GM21528 (cell line): ENCODE results near the gene SEPTIN3.
"Not testable (repeated sequence)": the region's sequence is repeated elsewhere in the genome, so short reads cannot be mapped to it uniquely, and the experiment has no call there.

Experiments used
- ATAC-seq: cut with Tn5 transposase; IDR thresholded peaks from one replicate; pipeline ENCODE4 v1.9.1; 2021; ENCODE audit warnings: mild to moderate bottlenecking, moderate library complexity; ENCODE audit not compliant: unreplicated experiment, low FRiP score

SEPTIN3 gene

GRCh38 chr22:41939981-41940831 lies 29.0 kb upstream of the SEPTIN3 start:
- ATAC-seq: peak; percentile 47

- ATAC-seq: no peak
Measured at GRCh38 chr22:41940832-41941765, 28.1 kb upstream of the SEPTIN3 start.

GRCh38 chr22:41943661-41944209 lies 25.5 kb upstream of the SEPTIN3 start:
- no peak for ATAC-seq

DNA sequence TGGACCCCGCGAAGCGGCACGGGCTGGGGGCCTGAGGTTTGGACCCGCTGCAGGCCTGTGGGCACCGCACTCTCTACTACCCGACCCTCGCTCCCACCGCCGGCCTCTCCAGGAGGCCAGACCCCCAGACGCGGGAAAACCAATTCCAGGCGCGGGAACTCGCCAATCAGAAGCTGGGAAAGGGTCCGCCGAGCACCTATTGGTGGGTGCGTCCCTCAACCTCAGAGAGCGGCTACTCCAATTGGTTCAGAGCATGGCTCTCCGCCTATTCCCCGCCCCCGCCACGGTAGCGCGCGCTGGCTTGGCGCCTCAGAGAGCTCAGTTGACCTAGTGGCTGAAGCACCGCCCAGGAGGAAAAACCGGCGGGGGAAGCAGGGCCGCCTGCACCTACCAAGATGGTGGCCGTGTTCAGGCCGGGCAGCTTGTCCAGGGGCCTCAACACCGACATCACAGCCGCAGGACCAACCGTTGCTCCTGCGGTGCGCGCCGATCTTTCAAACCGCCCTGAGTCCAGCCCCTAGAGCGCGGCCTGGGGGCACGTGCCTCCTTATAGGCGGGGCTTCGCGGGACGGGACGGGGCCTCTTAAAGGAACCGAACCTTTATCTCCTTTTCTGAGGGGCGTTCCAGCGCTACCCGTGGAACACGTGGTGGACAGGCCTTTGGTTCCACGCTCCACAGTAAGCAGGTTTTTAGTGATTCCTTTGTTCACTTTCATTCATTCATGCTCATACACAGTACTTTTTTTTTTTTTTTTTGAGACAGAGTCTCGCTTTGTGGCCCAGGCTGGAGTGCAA lies 22.4 kb upstream of the SEPTIN3 start, which contains the start of gene CENPM:
CENPM (minus strand) TSS at position 524 of the 795 bp plus-strand sequence; CDS start at position 448, 76 bp downstream.
- ATAC-seq: peak; percentile 69

DNA sequence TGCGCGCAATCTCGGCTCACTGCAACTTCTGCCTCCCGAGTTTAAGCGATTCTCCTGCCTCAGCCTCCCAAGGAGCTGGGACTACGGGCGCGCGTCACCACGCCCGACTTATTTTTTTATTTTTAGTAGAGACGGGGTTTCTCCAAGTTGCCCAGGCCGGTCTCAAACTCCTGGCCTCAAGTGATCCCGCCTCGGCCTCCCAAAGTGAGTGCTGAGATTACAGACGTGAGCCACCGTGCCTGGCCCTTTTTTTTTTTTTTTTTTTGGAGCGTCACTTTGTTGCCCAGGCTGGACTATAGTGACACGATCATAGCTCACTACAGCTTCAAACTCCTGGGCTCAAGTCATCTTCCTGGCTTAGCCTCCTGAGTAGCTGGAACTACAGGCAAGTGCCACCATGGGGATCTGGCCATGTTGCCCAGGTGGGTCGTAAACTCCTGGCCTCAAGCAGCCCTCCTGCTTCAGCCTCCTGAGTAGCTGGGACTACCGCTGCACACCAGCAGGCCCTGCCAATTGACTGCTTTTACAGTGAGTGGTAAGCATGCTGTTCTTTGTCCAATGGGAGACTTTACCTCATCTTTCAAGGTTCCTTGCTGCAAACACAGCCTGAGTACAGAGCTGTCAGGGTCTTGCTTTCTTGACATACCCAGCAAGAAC lies 21.7 kb upstream of the SEPTIN3 start:
- no peak for ATAC-seq

- ATAC-seq: no peak
Measured at GRCh38 chr22:41948142-41948541, 21.1 kb upstream of the SEPTIN3 start.

- ATAC-seq: not testable (repeated sequence)
Measured at GRCh38 chr22:41948928-41949296, 20.3 kb upstream of the SEPTIN3 start.

DNA sequence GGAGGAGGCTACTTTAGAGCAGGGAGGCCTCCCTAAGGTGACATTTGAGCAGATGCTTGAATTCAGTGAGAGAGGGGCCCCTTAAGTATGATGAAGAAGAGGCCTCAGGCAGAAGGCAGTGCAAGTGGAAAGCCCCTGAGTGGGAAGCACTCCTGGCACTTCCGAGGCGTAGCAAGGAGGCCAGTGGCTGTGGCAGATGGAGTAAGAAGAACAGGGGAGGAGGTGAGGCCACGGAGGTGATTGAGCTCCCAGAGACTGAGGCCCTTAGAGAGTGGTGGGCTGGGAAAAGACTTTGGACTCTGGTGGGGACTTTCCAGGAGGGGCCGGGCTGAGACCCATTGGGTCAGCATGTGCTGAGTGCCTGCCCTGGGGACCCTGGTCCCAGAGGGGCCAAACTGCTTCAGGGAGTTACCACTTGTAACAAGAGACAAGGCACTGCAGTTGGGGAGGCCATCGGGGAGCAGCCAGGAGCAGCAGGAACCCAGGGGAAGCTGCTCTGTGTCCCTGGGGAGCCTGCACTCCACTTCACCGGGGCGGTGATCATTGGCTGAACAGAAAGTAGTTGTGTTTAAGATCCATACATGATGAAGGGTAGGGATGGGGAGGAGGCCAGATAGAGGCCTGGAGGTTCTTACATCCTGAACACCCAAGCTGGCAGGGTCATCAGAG lies 19.8 kb upstream of the SEPTIN3 start:
- ATAC-seq: no peak

DNA sequence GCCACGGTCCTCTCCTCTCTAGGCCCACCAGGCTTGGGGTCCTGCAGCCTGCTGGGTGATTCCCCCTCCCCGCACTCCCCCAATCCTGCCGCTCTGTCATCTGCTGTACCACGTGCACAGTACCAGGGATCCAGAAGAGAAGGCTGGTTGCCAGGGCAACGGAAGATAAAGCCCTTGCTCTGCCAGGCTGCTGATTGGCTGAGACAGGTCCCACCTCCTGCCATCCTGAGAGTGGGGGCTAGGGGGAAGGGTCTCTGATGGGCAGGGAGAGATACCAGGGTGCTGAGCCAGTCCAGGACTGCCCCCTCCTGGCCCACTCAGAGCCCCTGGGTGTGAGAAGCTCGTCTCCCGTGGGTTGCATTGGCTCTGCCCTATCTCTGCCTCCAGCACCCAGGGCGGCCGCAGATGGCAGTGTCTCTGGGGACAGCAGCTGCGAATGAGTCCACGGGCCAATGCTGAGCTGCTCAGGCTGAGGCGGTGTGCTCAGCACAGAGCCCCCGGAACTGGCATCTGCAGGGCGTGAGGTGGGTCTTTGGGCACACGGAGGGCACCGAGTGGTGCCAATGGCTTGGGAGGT lies 17.3 kb upstream of the SEPTIN3 start, which contains the start of gene SMIM45:
SMIM45 (plus strand) TSS at position 253 of the 577 bp plus-strand sequence.
- no peak for ATAC-seq

- no peak for ATAC-seq
Measured at GRCh38 chr22:41952713-41953112, 16.5 kb upstream of the SEPTIN3 start.

DNA sequence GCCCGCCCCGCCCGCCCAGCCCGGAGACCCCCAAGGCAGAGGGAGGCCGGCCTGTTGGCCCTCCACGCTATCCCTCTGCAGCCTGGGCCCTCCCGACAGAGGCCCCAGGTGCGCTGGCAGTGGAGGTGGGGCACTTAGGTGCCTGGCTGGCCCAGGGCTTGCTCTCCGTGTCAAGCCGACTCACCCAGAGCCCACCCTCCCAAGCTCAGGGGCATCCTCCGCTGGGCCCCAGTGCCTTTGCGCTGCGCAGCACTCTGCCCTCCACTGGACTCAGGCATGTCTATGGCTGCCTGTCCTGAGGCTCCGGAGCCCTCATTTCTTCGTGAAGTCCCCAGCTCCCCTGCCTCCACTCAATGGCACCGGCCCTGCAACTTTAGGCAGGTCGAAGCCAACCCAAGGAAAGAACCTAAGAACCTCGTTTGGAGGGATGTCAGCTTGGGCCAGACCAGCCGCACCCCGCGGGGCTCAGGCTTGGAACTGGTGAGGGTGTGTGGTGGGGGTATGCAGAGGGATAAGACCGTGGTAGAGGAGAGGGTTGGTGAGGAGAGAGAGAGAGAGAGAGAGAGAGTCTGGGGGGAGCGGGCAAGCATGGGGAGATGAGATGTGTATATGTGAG lies 11.2 kb upstream of the SEPTIN3 start:
- peak; percentile 13 for ATAC-seq

DNA sequence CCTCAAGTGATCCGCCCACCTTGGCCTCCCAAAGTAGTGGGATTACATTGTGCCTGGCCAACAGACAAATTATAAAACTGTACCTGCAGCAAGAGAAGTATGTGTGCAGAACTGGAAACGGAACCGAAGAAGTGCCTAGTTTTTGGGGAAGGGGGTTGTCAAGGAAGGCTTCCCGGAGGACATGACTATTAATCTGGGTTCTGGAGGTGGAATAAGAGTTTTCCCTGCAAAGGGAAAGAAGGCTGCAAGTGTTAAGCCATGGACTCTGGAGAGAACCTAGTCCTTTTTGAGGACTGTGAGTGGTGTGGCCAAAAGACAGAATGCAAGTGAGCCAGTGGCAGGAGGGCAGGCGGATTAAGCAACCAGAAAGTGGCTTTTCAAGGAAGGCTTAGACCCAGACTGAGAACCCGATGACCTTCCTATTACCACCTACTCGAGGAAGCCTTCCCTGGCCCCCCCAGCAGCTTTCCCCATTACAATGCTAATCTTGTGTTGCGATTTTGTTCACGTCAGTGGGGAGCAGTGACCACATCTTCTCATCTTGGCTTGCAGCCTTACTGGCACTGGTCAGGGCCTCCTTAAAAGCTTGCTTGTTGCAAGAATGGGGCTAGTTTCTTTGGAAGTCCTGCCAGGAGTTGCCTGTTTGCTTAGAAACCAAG lies 5.7 kb upstream of the SEPTIN3 start:
- ATAC-seq: no peak

DNA sequence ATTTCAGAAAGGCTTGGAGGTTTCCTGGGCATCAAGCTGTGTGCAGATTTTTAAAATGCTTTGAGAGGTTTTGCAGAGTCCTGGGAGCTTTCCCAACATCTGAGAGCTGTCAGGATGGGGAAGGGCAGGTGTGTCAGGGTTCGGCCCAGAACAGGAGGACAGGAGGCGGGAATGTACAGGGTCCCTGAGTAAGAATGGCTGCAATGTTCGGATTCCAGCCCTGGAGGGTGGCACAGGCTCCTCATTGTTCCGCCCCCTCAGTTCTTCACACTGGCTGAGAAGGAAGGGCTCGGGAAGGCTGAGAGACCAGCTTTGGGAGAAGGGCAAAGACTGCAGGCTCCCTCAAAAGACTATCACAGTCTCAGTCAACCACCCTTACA lies 5.1 kb upstream of the SEPTIN3 start:
- ATAC-seq: no peak

- ATAC-seq: no peak
Measured at GRCh38 chr22:41966225-41966606, 3.0 kb upstream of the SEPTIN3 start.

GRCh38 chr22:41966607-41967240 lies 2.5 kb upstream of the SEPTIN3 start:
- no peak for ATAC-seq

DNA sequence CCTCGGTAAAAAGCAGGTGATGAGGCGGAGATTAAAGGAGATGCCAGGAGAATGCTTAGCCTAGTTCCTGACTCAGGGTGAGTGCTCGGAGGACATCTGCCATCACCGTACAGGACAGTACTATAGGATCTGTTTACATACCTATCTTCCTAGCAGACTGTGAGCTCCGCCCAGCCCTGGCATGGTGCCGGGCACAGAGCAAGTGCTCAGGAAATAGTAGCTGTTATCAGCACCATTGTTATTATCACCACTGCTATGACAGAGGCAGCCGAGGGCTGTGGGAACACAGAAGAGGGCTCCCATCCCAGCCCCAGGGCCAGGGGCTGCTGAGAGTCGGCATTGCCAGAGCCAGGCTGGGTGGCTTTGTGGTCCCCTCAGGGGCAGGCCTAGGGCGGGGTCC lies 642 bp upstream of the SEPTIN3 start:
- no peak for ATAC-seq

GRCh38 chr22:41970601-41971000 lies 1.4 kb downstream of the SEPTIN3 start:
- no peak for ATAC-seq
